HG02571 (cell line): Measurements from ENCODE around the gene RNF32.
"Not testable (repeated sequence)": the region's sequence is repeated elsewhere in the genome, so short reads cannot be mapped to it uniquely, and the experiment has no call there.

ENCODE experiments used
- ATAC-seq: cut with Tn5 transposase; IDR thresholded peaks from one replicate; pipeline ENCODE4 v1.9.1; 2021; ENCODE audit warnings: mild to moderate bottlenecking, moderate library complexity; ENCODE audit not compliant: unreplicated experiment

Gene RNF32

GRCh38 chr7:156640949-156641485 is 443 bp downstream of the RNF32 start:
- ATAC-seq, result peak; percentile 53

- ATAC-seq, result no peak
Observed at GRCh38 chr7:156642306-156643045, 1.9 kb downstream of the RNF32 start.

- ATAC-seq, result not testable (repeated sequence)
Observed at GRCh38 chr7:156647330-156647729, 6.8 kb downstream of the RNF32 start.

GRCh38 chr7:156650042-156650441 is 9.5 kb downstream of the RNF32 start:
- ATAC-seq, result no peak

GRCh38 chr7:156651474-156651873 is 10.9 kb downstream of the RNF32 start:
- no peak for ATAC-seq

GRCh38 chr7:156652886-156653568 is 12.5 kb downstream of the RNF32 start:
- no peak for ATAC-seq

GRCh38 chr7:156654511-156655234 is 14.1 kb downstream of the RNF32 start:
- no peak for ATAC-seq

GRCh38 chr7:156655251-156655650 is 14.7 kb downstream of the RNF32 start:
- no peak for ATAC-seq

- no peak for ATAC-seq
Observed at GRCh38 chr7:156655983-156656382, 15.4 kb downstream of the RNF32 start.

- no peak for ATAC-seq
Observed at GRCh38 chr7:156656598-156656997, 16.0 kb downstream of the RNF32 start.

- ATAC-seq, result no peak
Observed at GRCh38 chr7:156657681-156658080, 17.1 kb downstream of the RNF32 start.

- ATAC-seq, result no peak
Observed at GRCh38 chr7:156659203-156659602, 18.6 kb downstream of the RNF32 start.

GRCh38 chr7:156659961-156660360 is 19.4 kb downstream of the RNF32 start:
- ATAC-seq, result no peak

- ATAC-seq, result no peak
Observed at GRCh38 chr7:156661637-156662036, 21.1 kb downstream of the RNF32 start.

- ATAC-seq, result no peak
Observed at GRCh38 chr7:156662277-156662676, 21.7 kb downstream of the RNF32 start.

- no peak for ATAC-seq
Observed at GRCh38 chr7:156665101-156665500, 24.5 kb downstream of the RNF32 start.

- no peak for ATAC-seq
Observed at GRCh38 chr7:156666368-156667109, 26.0 kb downstream of the RNF32 start.

- ATAC-seq, result no peak
Observed at GRCh38 chr7:156667110-156667426, 26.5 kb downstream of the RNF32 start.

- ATAC-seq, result no peak
Observed at GRCh38 chr7:156668130-156668741, 27.7 kb downstream of the RNF32 start.

GRCh38 chr7:156669035-156669828 is 28.7 kb downstream of the RNF32 start:
- ATAC-seq, result no peak
